T-helper 17 cell (primary cell): ENCODE data around the gene MOBP. TPM values are rescaled to one million over a fixed set of nuclear protein-coding genes. Genes with fewer than 3 reads are reported as not detected.

ENCODE experiments used
- ATAC-seq: fragments of 150-1000 bp; cut with Tn5 transposase; 2 replicates; pipeline ENCODE4 v1.10.0; 2021; ENCODE audit warnings: mild to moderate bottlenecking, moderate library complexity
- DNase-seq, 3 donors: peaks; one replicate each; pipeline versions ENCODE4 v3.0.0 to v3.0.0-alpha.2; 2020 to 2021
- H3K9me3 ChIP-seq: one replicate; pipeline ENCODE4 v1.7.0; 2013; ENCODE audit warnings: low read length, mild to moderate bottlenecking; ENCODE audit not compliant: control insufficient read depth, poor library complexity, severe bottlenecking
- H3K27ac Mint-ChIP-seq: one replicate; pipeline ENCODE4 v1.8.0; 2022; ENCODE audit warnings: mild to moderate bottlenecking, moderate library complexity, mixed read lengths
- H3K27me3 Mint-ChIP-seq: one replicate; pipeline ENCODE4 v1.8.0; 2022; ENCODE audit warnings: mixed read lengths
- H3K36me3 Mint-ChIP-seq: one replicate; pipeline ENCODE4 v1.8.0; 2022; ENCODE audit warnings: low read depth, mixed read lengths
- H3K4me1 Mint-ChIP-seq: one replicate; pipeline ENCODE4 v1.8.0; 2022; ENCODE audit warnings: mild to moderate bottlenecking, mixed read lengths
- H3K4me3 Mint-ChIP-seq: one replicate; pipeline ENCODE4 v1.8.0; 2022; ENCODE audit warnings: mild to moderate bottlenecking, moderate library complexity, mixed read lengths
- total RNA-seq, 4 donors: library from RNA in 2 of 4; stranded (reverse) in 2 of 4; gene quantifications; one replicate each; pipeline ENCODE4 v1.2.3 and lab custom pipeline; 2022 to 2026

MOBP gene
- total RNA-seq, 2 donors from 2014 or later, result not detected

GRCh38 chr3:39515681-39516441 lies 48.4 kb downstream of the MOBP start:
- Mint-ChIP-seq H3K4me1 (peaks cover 2% of the 10 kb centered on the region), H3K27me3 (peaks cover 72% of the 10 kb centered on the region), H3K36me3 (peaks cover 2% of the 10 kb centered on the region), H3K4me3 (no peak overlapping the region), H3K27ac (no peak overlapping the region)
- no peak for ATAC-seq
- DNase-seq, result no peak
- no peaks in the 10 kb centered on the region for H3K9me3 ChIP-seq

DNA sequence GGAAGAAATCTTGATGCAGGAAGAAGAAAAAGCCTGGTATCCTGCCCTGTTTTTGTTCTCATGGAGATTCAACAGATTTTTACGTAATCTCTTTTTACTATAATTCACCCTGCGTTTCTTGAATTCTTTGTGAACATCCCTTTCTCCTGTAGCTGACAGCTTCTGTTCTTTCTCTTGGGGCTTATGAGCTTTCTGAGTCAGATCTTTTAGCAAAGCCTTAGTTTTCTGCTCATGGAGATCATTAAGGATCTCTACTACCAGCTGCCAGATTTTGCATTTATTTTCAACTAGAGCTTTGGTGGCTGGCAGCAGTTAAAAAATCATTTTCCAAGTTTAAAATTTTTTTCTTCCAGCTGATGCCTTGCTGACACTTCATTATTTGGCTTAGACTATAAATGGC lies 51.6 kb downstream of the MOBP start:
- no peaks in the 10 kb centered on the region for H3K9me3 ChIP-seq
- no peak overlapping the region for H3K4me3 Mint-ChIP-seq
- no peak overlapping the region for H3K27ac Mint-ChIP-seq
- peaks cover 48% of the 10 kb centered on the region for H3K27me3 Mint-ChIP-seq
- DNase-seq (no peak), ATAC-seq (no peak)
- peaks cover 2% of the 10 kb centered on the region for H3K36me3 Mint-ChIP-seq
- H3K4me1 Mint-ChIP-seq, result peaks cover 2% of the 10 kb centered on the region

DNA sequence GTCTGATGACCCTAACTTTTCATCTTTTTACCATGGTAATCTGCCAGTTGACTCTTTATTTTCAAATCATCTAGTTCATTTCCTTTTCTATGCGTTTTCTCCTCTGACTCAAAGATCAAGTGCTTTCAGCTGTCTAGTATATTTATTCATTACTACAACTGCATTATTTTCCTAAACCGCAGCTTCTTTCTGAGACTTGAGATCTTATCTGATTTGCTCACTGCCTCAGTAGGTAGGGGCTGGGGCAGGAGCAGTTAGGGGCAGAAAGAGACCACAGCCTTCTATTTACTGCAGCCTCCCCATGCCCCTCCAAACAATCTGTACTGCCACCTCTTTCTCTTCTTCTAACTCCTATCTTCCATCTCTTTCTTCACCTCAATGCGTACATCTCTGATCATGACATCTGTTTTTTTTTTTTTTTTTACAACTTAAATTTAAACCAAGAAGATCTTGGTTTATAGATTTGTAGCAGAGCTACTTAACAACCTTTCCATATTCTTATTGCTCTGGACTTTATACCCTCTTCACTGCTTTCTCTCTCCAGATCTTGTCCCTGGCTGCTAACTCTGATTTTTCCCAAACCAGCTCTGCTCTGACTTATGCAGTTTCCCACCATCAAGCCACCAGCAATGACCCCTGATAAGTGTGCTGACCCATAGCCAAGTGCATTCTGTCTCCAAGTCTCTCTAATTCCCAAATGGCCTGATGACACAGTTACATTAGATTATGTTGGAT lies 52.2 kb downstream of the MOBP start:
- ATAC-seq (no peak), DNase-seq (no peak)
- Mint-ChIP-seq H3K4me3 (no peak overlapping the region), H3K4me1 (peaks cover 2% of the 10 kb centered on the region), H3K27me3 (peaks cover 42% of the 10 kb centered on the region), H3K27ac (no peak overlapping the region), H3K36me3 (peaks cover 2% of the 10 kb centered on the region)
- no peaks in the 10 kb centered on the region for H3K9me3 ChIP-seq

DNA sequence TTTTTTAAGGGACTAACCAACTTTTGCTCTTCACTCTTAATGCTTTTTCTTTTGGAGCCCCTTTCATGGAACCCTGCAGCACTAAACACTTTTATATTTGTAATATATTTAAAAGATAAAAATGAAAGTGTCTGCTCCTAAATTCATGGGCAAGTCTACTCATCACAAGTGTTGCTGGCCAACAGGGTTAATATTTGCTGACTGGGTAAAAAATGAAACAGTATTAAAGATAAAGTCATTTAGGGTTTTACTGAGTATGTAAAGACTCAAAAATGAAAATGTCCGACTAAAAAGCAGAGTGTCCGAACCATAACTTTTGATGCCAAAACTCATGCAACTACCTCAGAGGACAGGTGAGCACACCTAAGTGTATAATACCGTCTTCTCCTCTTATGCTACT lies 54.0 kb downstream of the MOBP start:
- no peak for DNase-seq
- Mint-ChIP-seq H3K4me1 (peaks cover 2% of the 10 kb centered on the region), H3K27me3 (peaks cover 30% of the 10 kb centered on the region)

DNA sequence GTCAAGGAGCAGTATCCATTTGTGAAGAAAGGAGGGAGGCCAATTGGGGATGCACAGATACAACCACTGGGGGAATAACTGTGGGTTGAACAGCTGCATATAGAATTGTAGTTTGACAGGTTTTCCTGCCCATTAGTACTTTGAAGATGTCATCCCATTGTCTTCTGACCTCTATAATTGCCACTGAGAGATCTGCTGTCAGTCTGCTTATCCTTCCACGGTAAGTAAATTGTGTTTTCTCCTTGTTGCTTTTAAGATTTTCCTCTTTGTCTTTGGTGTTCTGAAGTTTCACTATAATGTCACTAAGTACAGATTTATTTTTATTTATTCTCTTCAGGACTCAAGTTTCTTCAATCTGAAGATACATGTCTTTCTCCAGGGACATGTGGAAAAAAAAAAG lies 56.6 kb downstream of the MOBP start:
- no peak for DNase-seq
- H3K27me3 Mint-ChIP-seq, result peaks cover 22% of the 10 kb centered on the region
- H3K4me1 Mint-ChIP-seq, result peaks cover 2% of the 10 kb centered on the region
- no peak overlapping the region for H3K4me3 Mint-ChIP-seq
- no peaks in the 10 kb centered on the region for H3K9me3 ChIP-seq
- H3K36me3 Mint-ChIP-seq, result peaks cover 2% of the 10 kb centered on the region
- H3K27ac Mint-ChIP-seq, result no peak overlapping the region
- no peak for ATAC-seq

More for the DNA sequence above, 54.0 kb downstream of the MOBP start:
- H3K9me3 ChIP-seq, result no peaks in the 10 kb centered on the region
- ATAC-seq, result no peak
- H3K36me3 Mint-ChIP-seq, result peaks cover 2% of the 10 kb centered on the region
- H3K4me3 Mint-ChIP-seq, result no peak overlapping the region
- H3K27ac Mint-ChIP-seq, result no peak overlapping the region

DNA sequence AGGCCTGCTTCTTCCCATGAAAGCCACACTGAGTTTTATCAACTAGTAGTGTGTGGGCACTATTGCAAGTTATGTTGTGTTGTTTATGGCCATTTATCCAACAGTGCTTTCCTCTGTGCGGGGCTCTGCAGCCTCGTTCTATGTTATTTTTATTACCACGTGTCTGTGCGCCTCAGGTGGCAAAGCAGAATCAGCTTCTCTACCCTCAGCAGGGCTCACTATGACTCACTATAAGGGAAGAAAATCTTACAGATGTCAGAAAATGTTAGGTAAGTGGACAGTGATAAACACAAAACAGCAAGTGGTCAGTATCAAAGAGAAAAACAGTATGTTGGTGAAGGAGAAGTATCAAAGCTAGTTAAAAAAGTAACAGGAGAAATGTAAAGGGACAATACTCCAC lies 61.4 kb downstream of the MOBP start:
- no peak overlapping the region for H3K4me3 Mint-ChIP-seq
- DNase-seq, result no peak
- no peaks in the 10 kb centered on the region for H3K9me3 ChIP-seq
- H3K4me1 Mint-ChIP-seq, result no peaks in the 10 kb centered on the region
- H3K36me3 Mint-ChIP-seq, result peaks cover 2% of the 10 kb centered on the region
- H3K27ac Mint-ChIP-seq, result no peak overlapping the region
- peaks cover 31% of the 10 kb centered on the region for H3K27me3 Mint-ChIP-seq
- ATAC-seq, result no peak

DNA sequence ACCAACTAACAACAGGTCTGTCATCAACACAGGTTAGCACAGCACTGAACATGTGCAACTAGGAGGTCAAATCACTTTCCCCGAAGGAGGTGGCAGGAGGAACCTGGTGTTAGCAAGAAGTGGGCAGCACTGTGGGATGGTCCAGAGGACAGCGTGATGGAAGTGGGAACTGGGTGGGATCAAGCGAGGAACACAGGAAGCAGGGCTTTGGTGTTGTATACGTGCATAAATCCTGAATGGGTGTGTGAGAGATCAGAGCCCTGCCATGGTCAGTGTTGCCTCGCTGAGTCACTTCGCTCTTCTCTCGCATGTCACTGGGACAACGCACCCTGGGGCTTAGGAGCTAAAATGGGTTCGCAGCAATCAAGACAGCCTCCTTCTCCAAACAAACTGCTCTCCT lies 62.1 kb downstream of the MOBP start:
- H3K4me3 Mint-ChIP-seq, result no peak overlapping the region
- ATAC-seq, result no peak
- no peaks in the 10 kb centered on the region for H3K4me1 Mint-ChIP-seq
- H3K27me3 Mint-ChIP-seq, result peaks cover 31% of the 10 kb centered on the region
- no peak for DNase-seq
- no peak overlapping the region for H3K27ac Mint-ChIP-seq
- H3K36me3 Mint-ChIP-seq, result peaks cover 2% of the 10 kb centered on the region
- no peaks in the 10 kb centered on the region for H3K9me3 ChIP-seq

DNA sequence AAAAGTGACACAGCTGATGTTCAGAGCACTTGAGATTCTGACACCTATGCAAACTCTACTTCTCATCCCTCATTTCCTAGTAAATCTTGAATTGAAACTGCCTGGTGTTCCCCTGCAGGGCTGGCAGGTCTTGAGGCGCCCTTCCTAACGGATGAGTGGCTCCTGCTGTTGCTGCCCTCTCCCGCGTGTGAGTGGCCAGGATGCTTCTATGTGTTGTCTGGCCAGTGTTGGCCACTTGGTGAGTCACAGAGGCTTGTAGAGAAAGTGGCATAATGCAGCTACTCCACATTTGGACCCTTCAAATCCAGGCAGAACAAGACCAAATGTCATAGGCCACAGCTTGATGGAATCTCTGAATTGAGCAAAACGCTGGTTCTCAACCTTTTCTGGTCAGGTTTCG lies 63.6 kb downstream of the MOBP start:
- Mint-ChIP-seq H3K4me3 (no peak overlapping the region), H3K4me1 (no peaks in the 10 kb centered on the region), H3K36me3 (no peaks in the 10 kb centered on the region), H3K27me3 (peaks cover 31% of the 10 kb centered on the region), H3K27ac (no peak overlapping the region)
- no peaks in the 10 kb centered on the region for H3K9me3 ChIP-seq
- DNase-seq, result no peak
- no peak for ATAC-seq

GRCh38 chr3:39531665-39532064 lies 64.2 kb downstream of the MOBP start:
- no peaks in the 10 kb centered on the region for H3K36me3 Mint-ChIP-seq
- no peak overlapping the region for H3K4me3 Mint-ChIP-seq
- H3K9me3 ChIP-seq, result no peaks in the 10 kb centered on the region

DNA sequence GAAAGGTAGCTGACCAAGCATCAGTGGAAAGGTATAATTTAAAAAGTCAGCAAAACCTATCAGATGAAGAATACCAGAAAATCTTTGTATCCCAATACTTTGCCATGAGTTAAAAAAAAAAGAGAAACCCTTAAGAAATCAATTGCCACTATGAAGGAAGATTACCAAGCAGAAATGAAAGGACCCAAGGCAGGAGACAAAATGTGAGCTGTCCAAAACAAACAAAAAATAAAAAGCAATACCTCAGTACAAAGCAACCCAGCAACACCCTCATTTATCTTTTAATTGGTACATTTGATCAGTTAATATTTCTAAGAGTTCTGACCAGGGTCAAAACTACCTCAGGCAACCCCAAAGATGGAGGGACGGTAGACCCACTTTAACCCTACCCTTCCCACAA lies 65.3 kb downstream of the MOBP start:
- H3K4me1 Mint-ChIP-seq, result no peaks in the 10 kb centered on the region
- H3K9me3 ChIP-seq, result no peaks in the 10 kb centered on the region
- DNase-seq (no peak), ATAC-seq (no peak)
- H3K27me3 Mint-ChIP-seq, result peaks cover 27% of the 10 kb centered on the region
- no peaks in the 10 kb centered on the region for H3K36me3 Mint-ChIP-seq
- H3K27ac Mint-ChIP-seq, result no peak overlapping the region
- H3K4me3 Mint-ChIP-seq, result no peak overlapping the region

More at GRCh38 chr3:39531665-39532064, 64.2 kb downstream of the MOBP start:
- Mint-ChIP-seq H3K27me3 (peaks cover 31% of the 10 kb centered on the region), H3K27ac (no peak overlapping the region), H3K4me1 (no peaks in the 10 kb centered on the region)
- no peak for DNase-seq
- ATAC-seq, result no peak

DNA sequence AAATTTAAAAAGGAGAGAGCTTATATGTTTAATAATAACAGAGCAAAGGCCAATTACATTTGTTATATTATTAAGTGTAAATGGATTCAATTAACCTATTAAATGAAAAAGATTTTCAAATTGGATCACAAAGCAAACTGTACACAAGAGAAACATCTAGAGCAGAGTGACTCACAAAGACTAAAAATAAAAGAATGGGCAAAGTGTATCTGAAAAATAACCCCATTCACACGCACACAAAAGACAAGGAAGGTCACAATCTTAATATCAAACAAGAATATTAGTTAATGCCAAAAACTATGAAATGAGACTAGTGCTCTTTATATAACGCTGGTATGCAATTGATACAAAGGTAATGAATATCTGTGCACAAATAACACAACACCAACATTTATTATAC lies 65.7 kb downstream of the MOBP start:
- Mint-ChIP-seq H3K27me3 (peaks cover 23% of the 10 kb centered on the region), H3K4me3 (no peak overlapping the region), H3K4me1 (no peaks in the 10 kb centered on the region), H3K27ac (no peak overlapping the region), H3K36me3 (no peaks in the 10 kb centered on the region)
- ATAC-seq (no peak), DNase-seq (no peak)
- H3K9me3 ChIP-seq, result no peaks in the 10 kb centered on the region

- DNase-seq, result no peak
- no peak for ATAC-seq
- Mint-ChIP-seq H3K27ac (no peak overlapping the region), H3K36me3 (peaks cover 2% of the 10 kb centered on the region), H3K4me1 (peaks cover 3% of the 10 kb centered on the region), H3K4me3 (no peak overlapping the region), H3K27me3 (peaks cover 6% of the 10 kb centered on the region)
- no peaks in the 10 kb centered on the region for H3K9me3 ChIP-seq
These were observed 72.9 kb downstream of the MOBP start for GRCh38 chr3:39540162-39540921.

DNA sequence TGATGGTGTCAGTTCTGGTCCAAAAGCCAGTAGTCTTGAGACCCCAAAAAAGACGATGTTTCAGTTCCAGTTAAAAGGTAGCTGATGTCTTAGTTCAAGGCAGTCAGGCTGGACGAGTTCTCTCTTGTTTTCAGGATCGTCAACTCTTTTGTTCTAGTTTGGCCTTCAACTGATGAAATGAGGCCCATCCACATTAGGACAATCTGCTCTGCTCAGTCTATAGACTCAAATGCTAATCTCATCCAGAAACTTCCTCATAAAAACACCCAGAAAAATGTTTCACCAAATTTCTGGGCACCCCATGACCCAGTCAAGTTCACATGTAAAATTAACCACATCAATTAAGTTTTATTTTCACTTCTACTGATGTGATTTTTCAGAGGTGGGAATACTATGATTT lies 74.0 kb downstream of the MOBP start:
- H3K27me3 Mint-ChIP-seq, result peaks cover 10% of the 10 kb centered on the region
- peaks cover 2% of the 10 kb centered on the region for H3K36me3 Mint-ChIP-seq
- H3K27ac Mint-ChIP-seq, result no peak overlapping the region
- no peaks in the 10 kb centered on the region for H3K9me3 ChIP-seq
- no peak for ATAC-seq
- no peak overlapping the region for H3K4me3 Mint-ChIP-seq
- DNase-seq, result no peak
- H3K4me1 Mint-ChIP-seq, result peaks cover 3% of the 10 kb centered on the region
